Trophoblast cell (in vitro differentiated cells and primary cell): ENCODE data around the gene ATP8A2.

ENCODE experiments used
- DNase-seq, 2 donors: peaks; one replicate each; pipeline ENCODE4 v3.0.0-alpha.2; 2016
- H2AFZ ChIP-seq: 2 replicates; pipeline ENCODE4 v1.6.1; 2013; ENCODE audit warnings: low read length, moderate library complexity, mild to moderate bottlenecking; ENCODE audit not compliant: insufficient read depth, poor library complexity
- H2AK5ac ChIP-seq: 2 replicates; pipeline ENCODE4 v1.6.1; 2013; ENCODE audit warnings: mild to moderate bottlenecking, low read length
- H2BK120ac ChIP-seq: 2 replicates; pipeline ENCODE4 v1.6.1; 2013; ENCODE audit warnings: low read length, mild to moderate bottlenecking, moderate library complexity; ENCODE audit not compliant: insufficient read depth, poor library complexity
- H2BK12ac ChIP-seq: 2 replicates; pipeline ENCODE4 v1.6.1; 2013; ENCODE audit warnings: mild to moderate bottlenecking, low read length, moderate library complexity
- H2BK5ac ChIP-seq: 2 replicates; pipeline ENCODE4 v1.6.1; 2013; ENCODE audit warnings: low read length, low read depth, moderate library complexity, mild to moderate bottlenecking; ENCODE audit not compliant: poor library complexity
- H3K14ac ChIP-seq: 2 replicates; pipeline ENCODE4 v1.6.1; 2013; ENCODE audit warnings: mild to moderate bottlenecking, low read length
- H3K18ac ChIP-seq: 2 replicates; pipeline ENCODE4 v1.6.1; 2013; ENCODE audit warnings: mild to moderate bottlenecking, low read length
- H3K23ac ChIP-seq: 2 replicates; pipeline ENCODE4 v1.6.1; 2013; ENCODE audit warnings: low read length
- H3K27ac ChIP-seq: 2 replicates; pipeline ENCODE4 v1.5.1; 2013; ENCODE audit warnings: low read depth, mild to moderate bottlenecking, inconsistent platforms, low read length, moderate library complexity
- H3K27me3 ChIP-seq: 2 replicates; pipeline ENCODE4 v1.6.1; 2013; ENCODE audit warnings: inconsistent platforms, mild to moderate bottlenecking, low read length, moderate library complexity; ENCODE audit not compliant: insufficient read depth
- H3K36me3 ChIP-seq, 2 experiments: 1 replicate in 1 of 2; 2 replicates in 1 of 2; pipeline ENCODE4 v1.6.1; 2013; ENCODE audit warnings: low read length in 2 of 2, mild to moderate bottlenecking in 2 of 2, moderate library complexity in 1 of 2; ENCODE audit not compliant: insufficient read depth in 2 of 2, control insufficient read depth in 1 of 2
- H3K4ac ChIP-seq: 2 replicates; pipeline ENCODE4 v1.6.1; 2013; ENCODE audit warnings: low read depth, mild to moderate bottlenecking, low read length, moderate library complexity
- H3K4me1 ChIP-seq, 2 experiments: 1 replicate in 1 of 2; 2 replicates in 1 of 2; pipeline ENCODE4 v1.6.1; 2013; ENCODE audit warnings: low read length in 2 of 2, mild to moderate bottlenecking in 2 of 2, moderate library complexity in 1 of 2; ENCODE audit not compliant: insufficient read depth in 2 of 2, control insufficient read depth in 1 of 2
- H3K4me2 ChIP-seq: 2 replicates; pipeline ENCODE4 v1.6.1; 2013; ENCODE audit warnings: inconsistent platforms, mild to moderate bottlenecking, low read length, moderate library complexity
- H3K4me3 ChIP-seq: 2 replicates; pipeline ENCODE4 v1.5.1; 2013; ENCODE audit warnings: mild to moderate bottlenecking, low read depth, low read length, inconsistent platforms
- H3K79me1 ChIP-seq: one replicate; pipeline ENCODE4 v1.6.1; 2013; ENCODE audit warnings: low read length
- H3K79me2 ChIP-seq: 2 replicates; pipeline ENCODE4 v1.6.1; 2013; ENCODE audit warnings: low read length, mild to moderate bottlenecking; ENCODE audit not compliant: control insufficient read depth, insufficient read depth, poor library complexity
- H3K9ac ChIP-seq: 2 replicates; pipeline ENCODE4 v1.6.1; 2013; ENCODE audit warnings: mild to moderate bottlenecking, low read length
- H3K9me3 ChIP-seq: 2 replicates; pipeline ENCODE4 v1.6.1; 2013; ENCODE audit warnings: low read depth, mild to moderate bottlenecking, control low read depth, inconsistent platforms, low read length; ENCODE audit not compliant: insufficient read depth
- H4K12ac ChIP-seq: 2 replicates; pipeline ENCODE4 v1.6.1; 2013; ENCODE audit warnings: low read depth, mild to moderate bottlenecking, low read length, moderate library complexity
- H4K8ac ChIP-seq: 2 replicates; pipeline ENCODE4 v1.6.1; 2013; ENCODE audit warnings: low read depth, mild to moderate bottlenecking, low read length, moderate library complexity
- H4K91ac ChIP-seq: one replicate; pipeline ENCODE4 v1.6.1; 2013; ENCODE audit warnings: low read depth, mild to moderate bottlenecking, low read length, moderate library complexity
- WGBS: extraction: QIAGEN DNeasy Blood & Tissue Kit; methylation state at CpG from one replicate; pipeline ENCODE4 v1.1.7; 2013; ENCODE audit warnings: missing lambda C conversion rate; ENCODE audit not compliant: insufficient read length, insufficient coverage; ENCODE audit errors: extremely low coverage; 5-methylcytosine and 5-hydroxymethylcytosine counted together

Gene ATP8A2

DNA sequence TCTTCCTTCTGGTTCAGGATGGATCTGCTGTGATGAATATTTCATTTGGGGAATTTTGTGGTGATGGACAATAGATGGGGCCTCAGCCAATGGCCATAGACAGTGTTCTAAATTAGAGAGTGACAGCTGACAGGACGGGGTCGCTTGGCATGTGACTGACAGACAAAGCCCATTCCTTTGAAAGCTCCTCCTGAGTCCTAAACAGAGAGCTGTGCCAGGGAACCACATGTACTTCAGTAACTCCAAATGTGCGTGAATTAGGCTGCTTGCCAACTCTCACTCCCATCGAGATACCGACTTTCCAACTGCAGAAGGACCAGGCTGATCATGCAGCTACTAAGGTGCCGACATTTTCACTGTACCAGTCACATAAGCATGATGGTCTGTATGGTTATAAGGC, 492.3 kb downstream of the ATP8A2 start:
- no peak overlapping the region for H2BK120ac ChIP-seq
- H2BK5ac ChIP-seq = no peak overlapping the region
- no peak overlapping the region for H3K23ac ChIP-seq
- no peaks in the 10 kb centered on the region for H3K36me3 ChIP-seq
- H3K4me2 ChIP-seq = no peak overlapping the region
- peaks cover 0 to 2% of the 10 kb centered on the region in 2 experiments for H3K4me1 ChIP-seq
- no peak overlapping the region for H2AFZ ChIP-seq
- no peaks in the 10 kb centered on the region for H3K9me3 ChIP-seq
- H3K14ac ChIP-seq = no peak overlapping the region
- no peak overlapping the region for H4K91ac ChIP-seq
- H3K79me2 ChIP-seq = no peaks in the 10 kb centered on the region
- no peaks in the 10 kb centered on the region for H3K27me3 ChIP-seq
- no peak overlapping the region for H3K4ac ChIP-seq
- no peak overlapping the region for H2BK12ac ChIP-seq
- H4K8ac ChIP-seq = no peak overlapping the region
- no peak overlapping the region for H3K9ac ChIP-seq
- WGBS = no CpG with 5 or more reads among the region's 6 CpGs
- H4K12ac ChIP-seq = no peak overlapping the region
- H2AK5ac ChIP-seq = no peak overlapping the region
- H3K79me1 ChIP-seq = no peaks in the 10 kb centered on the region
- no peak overlapping the region for H3K4me3 ChIP-seq
- H3K18ac ChIP-seq = no peak overlapping the region
- no peak for DNase-seq
- H3K27ac ChIP-seq = no peak overlapping the region

DNA sequence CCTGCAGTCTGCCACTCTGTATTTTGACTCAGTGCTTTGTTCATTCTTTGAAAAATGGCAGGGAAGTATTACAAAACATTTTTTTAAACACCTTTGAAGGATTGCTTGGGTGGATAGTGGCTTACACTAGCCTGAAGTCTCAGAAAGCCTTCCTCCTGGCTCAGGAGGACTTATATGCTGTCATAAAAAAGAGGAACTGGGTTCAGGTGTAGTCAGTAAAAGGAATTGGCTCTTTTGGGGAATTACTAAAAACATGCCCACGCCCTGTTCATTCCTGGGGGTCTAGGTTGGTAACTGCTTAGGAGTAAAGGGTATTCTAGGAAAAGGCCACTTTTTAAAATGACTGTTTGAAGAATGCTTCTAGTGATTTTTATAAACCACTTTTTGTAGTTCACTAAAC, 493.2 kb downstream of the ATP8A2 start:
- WGBS = no CpG with 5 or more reads among the region's 1 CpG
- Histone ChIP-seq H3K14ac (no peak overlapping the region), H3K79me1 (no peaks in the 10 kb centered on the region), H4K8ac (no peak overlapping the region), H3K27ac (no peak overlapping the region), H3K27me3 (no peaks in the 10 kb centered on the region), H3K79me2 (no peaks in the 10 kb centered on the region), H3K4me1 (peaks cover 0 to 2% of the 10 kb centered on the region in 2 experiments), H3K4me2 (no peak overlapping the region), H3K9ac (no peak overlapping the region), H2BK12ac (no peak overlapping the region), H2BK5ac (no peak overlapping the region), H2AK5ac (no peak overlapping the region), H4K91ac (no peak overlapping the region), H2AFZ (no peak overlapping the region), H3K4me3 (no peak overlapping the region), H3K23ac (no peak overlapping the region), H4K12ac (no peak overlapping the region), H3K4ac (no peak overlapping the region), H3K36me3 (no peaks in the 10 kb centered on the region), H3K18ac (no peak overlapping the region), H2BK120ac (no peak overlapping the region), H3K9me3 (no peaks in the 10 kb centered on the region)
- no peak for DNase-seq

DNA sequence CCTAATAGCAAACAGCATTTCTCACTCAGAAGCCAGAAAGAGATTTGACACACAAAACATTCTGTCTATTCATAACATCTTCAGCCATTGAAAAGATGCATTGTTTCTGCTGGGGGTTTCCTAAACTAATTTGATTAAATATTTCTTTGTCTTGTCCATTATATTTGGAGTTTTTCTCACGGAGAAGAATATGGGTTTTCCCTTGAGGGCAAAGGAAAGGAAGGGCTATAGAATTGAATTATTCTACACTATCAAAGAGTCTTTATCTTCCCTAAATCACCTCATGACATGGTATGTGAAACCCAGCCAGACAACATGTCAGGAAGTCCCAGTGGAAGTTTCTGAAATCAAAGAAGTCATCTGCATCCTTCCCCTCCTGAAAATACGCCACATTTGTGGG, 493.6 kb downstream of the ATP8A2 start:
- Histone ChIP-seq H4K12ac (no peak overlapping the region), H3K79me1 (no peaks in the 10 kb centered on the region), H3K4me2 (no peak overlapping the region), H3K23ac (no peak overlapping the region), H4K91ac (no peak overlapping the region), H3K4me1 (peaks cover 0 to 2% of the 10 kb centered on the region in 2 experiments), H3K9me3 (no peaks in the 10 kb centered on the region), H3K9ac (no peak overlapping the region), H3K27ac (no peak overlapping the region), H3K4ac (no peak overlapping the region), H3K4me3 (no peak overlapping the region), H2AFZ (no peak overlapping the region), H3K18ac (no peak overlapping the region), H3K79me2 (no peaks in the 10 kb centered on the region), H3K14ac (no peak overlapping the region), H2BK120ac (no peak overlapping the region), H3K27me3 (no peaks in the 10 kb centered on the region), H2BK12ac (no peak overlapping the region), H4K8ac (no peak overlapping the region), H2AK5ac (no peak overlapping the region), H3K36me3 (no peaks in the 10 kb centered on the region), H2BK5ac (no peak overlapping the region)
- no CpG with 5 or more reads among the region's 2 CpGs for WGBS
- DNase-seq = peak in 1 of 2 donors; percentile 24

DNA sequence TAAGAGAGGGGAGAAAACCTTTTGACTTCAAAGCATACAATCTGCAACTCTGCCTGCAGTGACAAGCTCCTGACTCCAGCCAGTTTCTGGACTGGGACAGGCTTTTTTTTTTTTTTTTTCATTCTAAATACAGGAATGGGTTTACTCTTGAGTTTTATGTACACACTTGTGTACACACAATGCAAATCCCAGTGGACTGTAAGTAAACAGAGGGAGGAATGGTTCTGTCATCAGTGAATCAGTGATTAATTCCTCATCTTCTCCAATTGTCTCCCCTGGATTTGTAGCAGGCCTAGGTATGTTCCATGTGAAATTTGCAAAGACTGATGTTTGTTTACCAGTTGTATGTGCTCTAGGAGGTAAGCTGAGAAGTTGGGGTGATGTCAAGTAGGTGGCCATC, 495.3 kb downstream of the ATP8A2 start:
- Histone ChIP-seq H3K79me2 (no peaks in the 10 kb centered on the region), H2BK120ac (no peak overlapping the region), H3K9ac (no peak overlapping the region), H3K27me3 (no peaks in the 10 kb centered on the region), H3K23ac (no peak overlapping the region), H3K27ac (no peak overlapping the region), H3K4me3 (no peak overlapping the region), H3K4me2 (no peak overlapping the region), H3K18ac (no peak overlapping the region), H2AK5ac (no peak overlapping the region), H4K8ac (no peak overlapping the region), H2BK5ac (no peak overlapping the region), H2AFZ (no peak overlapping the region), H3K9me3 (no peaks in the 10 kb centered on the region), H4K12ac (no peak overlapping the region), H3K4ac (no peak overlapping the region), H3K14ac (no peak overlapping the region), H3K36me3 (no peaks in the 10 kb centered on the region), H4K91ac (no peak overlapping the region), H2BK12ac (no peak overlapping the region), H3K79me1 (no peaks in the 10 kb centered on the region), H3K4me1 (peaks cover 0 to 2% of the 10 kb centered on the region in 2 experiments)
- DNase-seq = no peak
